GM12801 (cell line): ENCODE data around the gene PXMP2.

Experiments
- CTCF ChIP-seq: IDR thresholded peaks from one replicate; pipeline ENCODE4 v1.5.1; 2011; ENCODE audit warnings: control low read depth; ENCODE audit not compliant: insufficient read length; ENCODE audit errors: extremely low read depth

Gene PXMP2

GRCh38 chr12:132662901-132663755 is 24.3 kb upstream of the PXMP2 start:
- TF ChIP-seq CTCF = no peak

- TF ChIP-seq CTCF = no peak
Measured at GRCh38 chr12:132664206-132665148, 22.9 kb upstream of the PXMP2 start.

GRCh38 chr12:132665149-132665491 is 22.3 kb upstream of the PXMP2 start:
- no peak for TF ChIP-seq CTCF

- no peak for TF ChIP-seq CTCF
Measured at GRCh38 chr12:132665794-132666193, 21.6 kb upstream of the PXMP2 start.

- TF ChIP-seq CTCF = no peak
Measured at GRCh38 chr12:132668191-132669088, 18.9 kb upstream of the PXMP2 start.

- no peak for TF ChIP-seq CTCF
Measured at GRCh38 chr12:132669166-132669879, 18.1 kb upstream of the PXMP2 start.
